ENCODE measurements around the gene SLC12A2. TPM values are rescaled to one million over a fixed set of nuclear protein-coding genes. Genes with fewer than 3 reads are reported as not detected.

SLC12A2 gene
- polyA plus RNA-seq, 1 donor (not counting 4 experiments of a cell fraction or from before 2014, with no cell fraction given), result 15.5 TPM

DNA sequence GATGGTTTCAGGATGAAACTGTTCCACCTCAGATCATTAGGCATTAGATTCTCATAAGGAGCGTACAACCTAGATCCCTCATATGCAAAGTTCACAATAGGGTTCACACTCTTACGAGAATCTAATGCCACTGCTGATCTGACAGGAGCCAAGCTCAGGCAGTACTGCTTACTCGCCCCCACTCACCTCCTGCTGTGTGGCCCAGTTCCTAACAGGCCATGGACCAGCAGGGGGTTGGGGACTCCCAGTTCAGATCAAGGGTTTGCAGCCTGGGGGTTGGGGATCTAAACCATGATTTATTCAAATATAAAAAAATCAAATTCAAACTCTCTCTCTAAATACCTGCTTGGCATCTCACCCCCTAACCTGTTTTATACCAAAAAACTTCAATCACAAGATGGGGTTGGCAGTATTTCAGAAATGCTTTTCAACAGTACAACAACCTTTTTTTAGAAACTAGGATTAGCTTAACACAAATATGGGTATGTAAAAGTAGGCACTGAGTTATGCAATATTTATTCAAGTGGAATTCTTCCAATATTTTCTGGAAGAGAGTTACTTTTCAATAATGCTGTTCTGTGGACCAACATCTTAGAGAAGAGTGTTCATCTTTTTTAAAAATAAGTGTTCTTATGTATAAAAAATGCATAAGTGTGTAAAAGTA lies 30.1 kb upstream of the SLC12A2 start:
- Histone ChIP-seq H4K20me1 (ENCODE audit: control insufficient read depth, extremely low read depth, insufficient read depth, low read length) (no peaks in the 10 kb centered on the region), H3K27me3 (ENCODE audit: control insufficient read depth, extremely low read depth, insufficient read depth, low read length) (no peaks in the 10 kb centered on the region), H3K4me1 (ENCODE audit: control insufficient read depth, extremely low read depth, insufficient read depth, low read length) (no peaks in the 10 kb centered on the region), H3K36me3 (ENCODE audit: control insufficient read depth in 2 of 2, extremely low read depth in 1 of 2, insufficient read depth in 2 of 2, low read length in 2 of 2) (peaks cover 0 to 7% of the 10 kb centered on the region in 2 experiments), H3K9me3 (ENCODE audit: control insufficient read depth, low read depth, low read length) (no peaks in the 10 kb centered on the region), H3K4me3 (ENCODE audit: control insufficient read depth in 2 of 3, extremely low read depth in 1 of 3, insufficient read depth in 2 of 3, low read depth in 1 of 3, low read length in 3 of 3) (no peak overlapping the region), H3K79me2 (ENCODE audit: control insufficient read depth, insufficient read depth, low read length) (no peaks in the 10 kb centered on the region), H3K9me1 (ENCODE audit: control insufficient read depth, extremely low read depth, insufficient read depth, low read length) (no peaks in the 10 kb centered on the region), H2AFZ (ENCODE audit: control insufficient read depth, low read length) (no peak overlapping the region), H3K27ac (ENCODE audit: control insufficient read depth, insufficient read depth, low read length) (no peak overlapping the region), H3K9ac (ENCODE audit: control insufficient read depth, extremely low read depth, insufficient read depth, low read length) (no peak overlapping the region), H3K4me2 (ENCODE audit: control insufficient read depth, extremely low read depth, insufficient read depth, low read depth, low read length) (no peak overlapping the region)
- DNase-seq (ENCODE audit: low read depth, low spot score) (no peak), FAIRE-seq (no peak)
- TF ChIP-seq EZH2 (IDR thresholded peaks at IDR 0.05; ENCODE audit: low read length), result no peak
- dilution Hi-C loops (cut with MboI; ENCODE audit: extremely low pct_ligation_motif_present, low sequenced_read_pairs), result no loop called here

GRCh38 chr5:128060644-128061385 lies 22.8 kb upstream of the SLC12A2 start:
- dilution Hi-C loops (cut with MboI; ENCODE audit: extremely low pct_ligation_motif_present, low sequenced_read_pairs), result no loop called here
- Histone ChIP-seq H3K4me1 (ENCODE audit: control insufficient read depth, extremely low read depth, insufficient read depth, low read length) (peaks cover 22% of the 10 kb centered on the region), H4K20me1 (ENCODE audit: control insufficient read depth, extremely low read depth, insufficient read depth, low read length) (no peaks in the 10 kb centered on the region), H3K4me3 (ENCODE audit: control insufficient read depth in 2 of 3, extremely low read depth in 1 of 3, insufficient read depth in 2 of 3, low read depth in 1 of 3, low read length in 3 of 3) (no peak overlapping the region), H3K9me1 (ENCODE audit: control insufficient read depth, extremely low read depth, insufficient read depth, low read length) (no peaks in the 10 kb centered on the region), H3K9ac (ENCODE audit: control insufficient read depth, extremely low read depth, insufficient read depth, low read length) (no peak overlapping the region), H3K4me2 (ENCODE audit: control insufficient read depth, extremely low read depth, insufficient read depth, low read depth, low read length) (no peak overlapping the region), H2AFZ (ENCODE audit: control insufficient read depth, low read length) (no peak overlapping the region), H3K9me3 (ENCODE audit: control insufficient read depth, low read depth, low read length) (no peaks in the 10 kb centered on the region), H3K27ac (ENCODE audit: control insufficient read depth, insufficient read depth, low read length) (no peak overlapping the region), H3K36me3 (ENCODE audit: control insufficient read depth in 2 of 2, extremely low read depth in 1 of 2, insufficient read depth in 2 of 2, low read length in 2 of 2) (peaks cover 2 to 4% of the 10 kb centered on the region in 2 experiments), H3K79me2 (ENCODE audit: control insufficient read depth, insufficient read depth, low read length) (no peaks in the 10 kb centered on the region), H3K27me3 (ENCODE audit: control insufficient read depth, extremely low read depth, insufficient read depth, low read length) (no peaks in the 10 kb centered on the region)
- TF ChIP-seq, protein P1, sequence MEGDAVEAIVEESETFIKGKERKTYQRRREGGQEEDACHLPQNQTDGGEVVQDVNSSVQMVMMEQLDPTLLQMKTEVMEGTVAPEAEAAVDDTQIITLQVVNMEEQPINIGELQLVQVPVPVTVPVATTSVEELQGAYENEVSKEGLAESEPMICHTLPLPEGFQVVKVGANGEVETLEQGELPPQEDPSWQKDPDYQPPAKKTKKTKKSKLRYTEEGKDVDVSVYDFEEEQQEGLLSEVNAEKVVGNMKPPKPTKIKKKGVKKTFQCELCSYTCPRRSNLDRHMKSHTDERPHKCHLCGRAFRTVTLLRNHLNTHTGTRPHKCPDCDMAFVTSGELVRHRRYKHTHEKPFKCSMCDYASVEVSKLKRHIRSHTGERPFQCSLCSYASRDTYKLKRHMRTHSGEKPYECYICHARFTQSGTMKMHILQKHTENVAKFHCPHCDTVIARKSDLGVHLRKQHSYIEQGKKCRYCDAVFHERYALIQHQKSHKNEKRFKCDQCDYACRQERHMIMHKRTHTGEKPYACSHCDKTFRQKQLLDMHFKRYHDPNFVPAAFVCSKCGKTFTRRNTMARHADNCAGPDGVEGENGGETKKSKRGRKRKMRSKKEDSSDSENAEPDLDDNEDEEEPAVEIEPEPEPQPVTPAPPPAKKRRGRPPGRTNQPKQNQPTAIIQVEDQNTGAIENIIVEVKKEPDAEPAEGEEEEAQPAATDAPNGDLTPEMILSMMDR (optimal IDR thresholded peaks at IDR 0.05 in 1 of 3, IDR thresholded peaks at IDR 0.05 in 1 of 3, conservative IDR thresholded peaks at IDR 0.05 in 1 of 3; ENCODE audit: extremely low read depth in 1 of 3, insufficient read depth in 2 of 3, low read length in 3 of 3), result no peak
- TF ChIP-seq EZH2 (IDR thresholded peaks at IDR 0.05; ENCODE audit: low read length), result no peak
- FAIRE-seq (peak; percentile 17), DNase-seq (ENCODE audit: low read depth, low spot score) (no peak)

All from keratinocyte (primary cell).